ENCODE data around the gene CA12.
"Not testable (repeated sequence)": the region's sequence is repeated elsewhere in the genome, so short reads cannot be mapped to it uniquely, and the experiment has no call there.

The CA12 gene

DNA sequence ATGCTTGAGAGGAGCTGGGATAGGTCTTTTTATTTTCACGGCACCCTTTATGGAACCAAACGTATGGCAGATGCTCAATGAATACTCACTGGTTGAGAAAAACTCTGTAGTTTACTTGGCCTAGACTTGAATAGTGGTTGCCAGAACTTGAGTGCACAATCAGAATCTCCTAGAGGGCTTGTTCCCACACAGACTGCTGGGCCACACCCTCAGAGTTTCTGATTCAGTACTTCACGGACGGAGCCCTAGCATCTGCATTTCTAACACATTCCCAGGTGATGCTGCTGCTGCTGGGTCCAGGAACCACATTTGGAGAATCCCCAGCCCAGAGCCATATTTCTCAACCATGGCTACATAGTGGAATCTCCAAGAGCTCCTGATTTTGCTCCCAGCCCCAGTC is 24.6 kb downstream of the CA12 start:
- no peak for DNase-seq (ENCODE audit: low read depth, low spot score)

DNA sequence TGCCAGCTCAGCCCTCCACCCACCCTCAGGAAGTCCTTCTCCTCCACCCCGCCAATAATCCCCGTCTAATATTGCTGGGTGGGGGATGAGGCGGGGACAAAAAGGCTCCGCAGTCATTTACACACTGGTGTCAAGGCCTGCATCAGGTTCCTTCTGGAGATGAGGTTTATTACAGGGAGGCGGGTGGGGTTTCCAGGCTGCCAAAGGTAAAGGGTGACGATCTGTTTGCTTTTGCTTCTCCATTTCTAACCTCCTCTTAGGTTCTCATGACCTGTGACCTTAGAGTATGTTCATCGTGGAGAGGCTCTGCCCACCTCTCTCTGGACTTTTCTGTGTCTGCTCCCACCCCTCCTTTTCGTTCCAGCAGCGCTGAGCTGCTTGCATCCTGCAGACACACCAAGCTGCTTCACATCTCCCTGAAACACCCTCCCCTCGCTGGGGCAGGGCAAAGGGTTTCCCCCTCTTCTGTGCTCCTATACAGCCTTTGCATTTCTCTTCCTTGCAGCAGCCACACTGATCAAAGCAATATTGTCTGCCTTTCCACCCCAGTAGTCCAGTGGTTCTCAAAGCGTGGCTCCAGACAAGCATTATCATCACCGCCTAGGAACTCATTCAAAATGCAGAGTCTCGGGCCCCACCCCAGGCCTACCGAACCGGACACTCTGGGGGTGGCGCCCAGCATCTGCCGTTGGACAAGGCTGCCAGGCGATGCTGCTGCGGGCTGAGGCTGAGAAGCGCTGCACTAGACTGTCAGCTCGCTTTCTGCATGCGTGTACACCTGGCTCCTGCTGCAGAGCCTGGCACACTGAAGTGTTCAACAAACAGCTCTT is 26.6 kb downstream of the CA12 start:
- no peak for DNase-seq (ENCODE audit: low read depth, low spot score)

DNA sequence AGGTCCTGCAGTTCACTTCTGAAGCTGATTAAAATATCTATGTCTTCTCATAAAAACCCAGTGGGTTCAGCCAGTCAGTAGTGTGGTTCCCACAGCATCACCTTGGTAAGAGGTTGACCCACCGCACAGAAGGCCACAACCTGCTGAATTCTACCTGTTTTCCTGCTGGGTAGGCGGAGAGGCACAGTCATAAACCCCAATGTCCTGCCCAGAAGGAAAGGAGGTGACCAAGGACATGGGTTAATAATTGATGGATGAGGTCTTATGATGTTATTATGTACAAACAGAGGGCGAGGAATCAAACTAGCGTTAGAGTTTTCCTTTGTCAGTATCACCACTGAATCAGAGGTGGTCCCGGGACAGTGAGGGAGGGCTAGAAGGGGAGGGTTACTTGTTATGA is 27.8 kb downstream of the CA12 start:
- DNase-seq (ENCODE audit: low read depth, low spot score) = no peak

DNA sequence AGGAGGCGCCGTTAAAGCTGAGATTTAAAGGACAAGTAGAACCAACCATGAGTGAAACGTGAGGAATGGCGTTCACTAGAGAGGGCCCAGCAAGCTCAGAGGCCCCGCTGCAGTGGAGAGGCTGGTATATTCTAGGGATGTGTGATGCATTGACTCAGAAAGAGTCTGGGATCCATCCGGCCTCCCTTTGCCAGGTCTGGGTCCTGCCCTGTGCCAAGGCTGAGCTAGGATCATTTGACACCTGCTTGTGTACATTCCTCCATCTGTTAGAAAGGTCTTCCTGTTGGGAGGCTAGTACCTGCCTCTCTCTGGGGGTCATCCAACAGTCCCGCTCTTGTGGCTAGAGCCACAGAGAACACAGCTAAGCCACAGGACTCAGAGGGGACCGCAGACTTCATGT is 28.4 kb downstream of the CA12 start:
- DNase-seq (ENCODE audit: low read depth, low spot score) = no peak

DNA sequence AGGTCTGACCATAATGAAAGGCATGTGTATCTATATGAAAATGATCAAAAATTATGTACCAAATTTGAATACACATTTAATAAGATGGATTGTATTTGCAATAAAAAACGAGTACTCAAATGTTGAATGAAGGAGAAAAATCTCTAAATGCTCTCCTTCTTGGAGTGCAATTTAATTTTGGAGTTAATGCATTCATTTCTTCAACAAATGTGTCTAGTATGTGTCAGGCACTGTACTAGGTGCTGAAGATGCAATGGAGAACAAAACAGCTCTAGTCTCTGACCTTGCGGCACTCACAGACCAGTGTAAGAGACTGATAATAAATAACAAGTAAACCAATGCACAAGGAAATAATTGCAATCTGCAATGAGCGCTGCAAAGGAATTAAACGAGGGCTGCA is 28.8 kb downstream of the CA12 start:
- DNase-seq (ENCODE audit: low read depth, low spot score) = no peak

DNA sequence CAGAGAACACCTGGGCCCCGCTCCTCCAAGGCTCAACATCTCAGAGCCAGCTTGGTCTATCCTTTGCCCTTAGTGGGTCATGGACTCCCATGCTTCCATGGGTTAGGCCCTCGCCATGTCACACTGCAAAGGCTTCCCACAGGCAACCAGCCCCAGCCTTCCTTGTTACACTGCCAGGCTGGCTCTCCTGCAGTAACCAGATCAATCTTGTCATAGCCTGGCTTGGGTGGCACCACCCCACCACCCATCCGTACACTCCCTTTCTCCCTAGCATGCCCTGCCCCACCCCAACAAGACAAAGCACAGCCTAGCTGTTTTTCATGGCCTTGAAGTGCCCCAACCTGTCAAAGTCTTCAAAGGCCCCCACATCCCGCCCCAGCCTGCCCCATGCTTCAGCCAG is 30.5 kb downstream of the CA12 start:
- no peak for DNase-seq (ENCODE audit: low read depth, low spot score)

DNA sequence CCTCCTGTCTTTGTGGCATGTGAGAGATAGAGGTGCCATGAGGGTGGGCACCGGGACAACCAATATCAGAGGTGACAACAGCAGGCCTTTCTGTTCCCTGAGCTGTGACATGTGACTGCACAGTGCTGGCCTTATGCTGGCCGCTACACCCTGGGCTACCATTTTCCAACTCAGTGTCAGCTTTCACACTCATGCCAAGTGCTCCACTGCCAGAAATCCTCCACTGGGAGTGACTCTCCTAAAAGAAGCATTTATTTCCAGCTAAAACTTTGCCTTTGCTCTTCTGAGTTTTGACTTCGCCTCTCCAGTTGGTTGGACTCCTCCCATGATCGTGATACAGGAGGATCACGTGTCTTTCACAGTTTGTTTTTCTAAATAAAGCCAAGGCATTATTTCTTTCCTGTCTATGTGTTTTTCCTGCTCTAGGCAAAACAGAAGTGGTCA is 31.4 kb downstream of the CA12 start:
- DNase-seq (ENCODE audit: low read depth, low spot score) = no peak

DNA sequence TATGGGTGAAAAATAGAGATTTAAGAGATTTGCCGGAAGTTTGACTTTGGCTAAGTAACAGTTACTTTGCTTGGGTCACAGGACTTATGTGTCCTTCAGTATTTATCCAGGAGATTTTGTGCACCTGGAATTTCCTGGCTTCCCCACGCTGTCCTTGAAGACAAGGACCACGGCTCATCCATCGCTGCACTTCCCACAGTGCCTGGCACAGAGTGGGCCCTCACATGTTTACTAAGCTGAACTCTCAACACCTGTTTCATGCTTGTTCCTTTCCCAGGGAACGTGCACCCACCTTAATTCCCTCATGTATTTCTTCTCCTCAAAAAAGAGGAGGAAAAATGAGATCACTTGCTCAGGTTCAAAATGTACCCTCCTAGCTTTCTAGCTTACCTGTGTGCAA is 32.0 kb downstream of the CA12 start:
- DNase-seq (ENCODE audit: low read depth, low spot score) = no peak

DNA sequence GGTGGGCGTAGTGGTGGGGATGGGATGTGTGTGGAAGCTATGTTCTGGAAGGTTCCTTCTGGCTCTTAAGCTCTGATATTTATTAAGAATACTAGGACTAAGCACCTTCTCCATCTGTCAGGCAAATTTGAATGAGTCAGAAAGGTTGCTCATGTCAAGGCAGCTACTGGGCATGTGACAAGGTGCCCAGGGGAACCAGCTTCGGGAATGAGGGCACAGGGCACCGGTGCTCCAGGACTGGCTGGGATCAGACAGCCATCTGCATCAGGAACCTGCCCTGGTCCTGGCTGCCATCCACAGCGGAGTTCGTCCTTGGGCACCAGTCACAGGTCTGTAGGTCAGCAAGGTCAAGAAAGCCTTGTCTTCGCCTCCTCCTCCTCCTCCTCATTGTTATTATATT is 32.5 kb downstream of the CA12 start:
- no peak for DNase-seq (ENCODE audit: low read depth, low spot score)

DNA sequence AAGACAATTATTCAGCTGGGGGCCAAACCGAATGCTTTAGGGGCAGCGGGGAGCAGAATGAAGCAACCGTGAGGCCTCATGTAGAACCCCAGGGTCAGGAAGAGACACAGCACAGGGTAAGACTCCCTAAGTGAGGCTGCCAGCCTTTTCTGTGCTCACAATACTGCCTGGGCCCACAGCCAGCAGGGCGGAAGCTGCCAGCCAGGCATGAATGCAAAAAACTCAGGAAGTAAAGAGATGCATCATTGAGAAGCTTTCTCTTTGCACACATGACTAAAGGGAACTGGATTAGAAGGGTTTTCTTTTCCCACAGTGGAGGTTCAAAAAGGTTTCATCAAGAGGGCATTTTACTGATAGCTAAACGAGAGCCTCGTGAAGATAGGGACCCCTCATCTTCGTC is 33.3 kb downstream of the CA12 start:
- peak; percentile 88 for DNase-seq (ENCODE audit: low read depth, low spot score)

DNA sequence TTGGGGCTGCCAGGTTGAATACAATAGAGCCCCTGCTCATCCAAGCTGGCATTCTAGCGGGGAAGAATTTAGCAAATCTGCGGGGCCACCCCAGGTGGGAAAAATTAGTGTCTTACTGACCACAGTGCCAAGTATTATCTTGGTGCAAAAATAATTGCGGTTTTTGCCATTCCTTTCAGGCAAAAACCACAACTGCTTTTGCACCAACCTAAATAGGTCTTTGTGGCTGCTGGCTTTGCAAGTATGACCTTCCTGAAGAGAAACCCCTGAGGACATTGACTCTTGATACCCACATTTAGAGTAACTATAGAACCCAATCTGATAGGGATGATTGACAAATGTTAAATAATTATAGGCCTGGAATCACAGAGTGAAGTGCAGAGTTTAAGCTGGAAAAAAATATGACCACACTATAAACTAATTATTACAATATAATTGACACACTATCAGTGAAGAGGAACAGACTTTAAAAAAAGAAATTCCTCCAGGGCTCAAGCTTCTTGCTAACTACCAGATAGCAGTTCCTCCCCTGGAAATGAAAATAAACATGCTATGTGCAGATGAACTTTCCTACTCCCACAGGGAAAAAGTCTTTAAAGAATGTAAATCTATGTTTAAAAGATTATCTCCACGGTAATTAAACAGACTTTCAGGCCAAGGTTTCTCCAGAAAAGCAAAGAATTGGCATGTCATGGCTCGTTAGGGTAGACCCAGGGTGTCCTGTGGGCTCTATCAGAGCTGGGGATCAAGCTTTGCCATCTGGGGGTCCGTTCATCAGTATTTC is 34.4 kb downstream of the CA12 start:
- peak; percentile 50 for DNase-seq (ENCODE audit: low read depth, low spot score)

DNA sequence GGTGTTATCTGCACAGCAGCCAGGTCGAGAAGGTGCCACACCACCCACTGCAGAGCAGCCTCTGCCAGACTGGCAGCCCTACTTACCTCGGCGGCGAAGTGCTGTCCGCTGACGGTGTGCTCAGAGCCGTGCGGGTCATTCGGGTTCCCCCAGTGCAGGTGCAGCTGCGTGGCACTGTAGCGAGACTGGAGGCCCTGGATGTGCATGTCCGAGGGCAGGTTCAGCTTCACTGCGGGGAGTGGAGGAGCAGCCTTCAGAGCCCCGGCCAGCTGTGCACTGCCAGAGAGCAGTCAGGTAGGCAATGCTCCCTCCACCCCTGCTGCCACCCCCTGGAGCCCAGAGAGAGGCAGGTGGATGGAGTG is 36.3 kb downstream of the CA12 start:
- DNase-seq (ENCODE audit: low read depth, low spot score) = no peak

DNA sequence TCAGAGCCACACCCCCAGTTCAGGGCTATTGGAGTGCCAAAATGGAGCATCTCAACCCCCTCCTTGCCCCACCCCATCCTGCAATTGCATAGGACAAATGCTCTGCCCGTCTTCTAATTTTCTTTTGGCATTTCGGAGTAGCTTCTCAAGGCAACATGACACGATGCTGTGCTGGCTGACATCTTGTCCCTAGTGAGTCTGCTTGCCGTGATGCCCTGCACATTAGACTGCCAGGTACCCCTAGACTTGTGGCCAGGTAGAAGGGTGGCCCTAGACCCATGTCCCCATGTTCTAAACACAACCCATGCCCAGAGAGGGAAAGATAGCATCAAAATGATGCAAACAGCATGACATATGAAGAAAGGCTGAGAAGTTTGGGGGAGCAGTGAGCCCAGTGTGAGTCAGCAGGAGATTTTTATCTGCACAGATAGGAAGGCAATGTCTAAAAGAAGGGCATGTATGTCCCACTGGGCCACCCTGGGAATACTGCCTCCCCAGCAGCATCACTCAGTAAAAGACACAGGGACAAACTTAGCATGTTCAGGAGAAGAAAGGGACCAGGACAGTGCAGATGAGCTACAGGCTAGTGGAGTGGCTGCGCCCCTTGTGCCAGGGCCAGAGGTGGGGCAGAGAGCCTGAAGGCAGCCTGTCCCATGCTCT is 36.8 kb downstream of the CA12 start:
- DNase-seq (ENCODE audit: low read depth, low spot score) = no peak

DNA sequence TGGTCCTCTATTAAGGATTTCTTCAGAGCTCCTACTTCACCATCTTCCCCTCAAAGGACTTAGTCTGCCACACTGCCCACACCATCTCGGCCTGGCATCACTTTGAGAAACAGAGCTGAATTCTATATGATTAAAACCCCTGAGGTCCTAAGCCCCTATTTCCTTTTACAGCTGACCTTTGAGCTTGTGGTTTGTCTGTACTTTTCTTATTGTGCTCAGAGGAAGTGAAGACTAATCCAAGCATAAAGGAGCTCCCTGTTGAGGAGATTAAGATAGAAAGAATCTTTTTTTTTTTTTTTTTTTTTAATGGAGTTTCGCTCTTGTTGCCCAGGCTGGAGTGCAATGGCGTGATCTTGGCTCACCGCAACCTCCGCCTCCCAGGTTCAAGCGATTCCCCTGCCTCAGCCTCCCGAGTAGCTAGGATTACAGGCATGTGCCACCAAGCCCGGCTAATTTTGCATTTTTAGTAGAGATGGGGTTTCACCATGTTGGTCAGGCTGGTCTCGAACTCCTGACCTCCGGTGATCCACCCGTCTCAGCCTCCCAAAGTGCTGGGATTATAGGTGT is 38.6 kb downstream of the CA12 start:
- not testable (repeated sequence) for DNase-seq (ENCODE audit: low read depth, low spot score)

DNA sequence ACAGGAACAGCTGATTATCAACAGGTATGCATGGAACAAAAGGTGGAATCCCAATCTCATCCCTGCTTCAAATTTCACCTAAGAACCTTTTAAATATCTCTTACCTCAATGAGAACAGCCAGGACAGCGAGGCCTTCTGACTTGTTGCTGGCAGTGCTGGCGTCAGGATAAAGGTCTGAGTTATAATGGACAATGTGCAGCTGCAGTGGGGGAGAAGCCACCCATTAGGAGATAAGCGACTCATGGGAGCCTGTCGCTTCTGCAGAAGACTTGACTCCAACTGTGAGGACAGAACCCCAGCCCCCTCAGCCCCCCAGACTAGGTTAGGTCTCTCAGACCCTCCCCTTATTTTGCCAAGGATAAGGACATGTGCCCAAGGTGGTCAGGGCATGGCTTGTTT is 39.7 kb downstream of the CA12 start:
- DNase-seq (ENCODE audit: low read depth, low spot score) = no peak

DNA sequence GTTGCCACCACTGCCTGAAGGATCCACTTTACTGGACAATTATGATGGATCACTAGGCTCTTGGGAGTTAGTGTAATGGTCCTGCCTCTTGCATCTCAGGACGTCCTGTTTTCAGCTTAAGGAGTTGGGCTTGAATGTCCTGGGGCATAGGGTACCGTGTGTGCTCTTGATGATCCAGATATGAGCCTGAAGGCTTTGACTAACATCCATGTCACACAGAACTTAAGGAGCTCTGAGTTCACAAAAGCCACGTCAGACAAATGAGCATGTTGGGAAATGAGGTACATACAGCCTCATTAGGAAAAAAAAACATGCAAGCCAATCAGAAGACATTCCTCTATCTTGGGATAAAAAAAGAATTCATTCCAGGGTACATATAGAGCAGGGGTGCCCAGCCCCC is 40.8 kb downstream of the CA12 start:
- DNase-seq (ENCODE audit: low read depth, low spot score) = no peak

DNA sequence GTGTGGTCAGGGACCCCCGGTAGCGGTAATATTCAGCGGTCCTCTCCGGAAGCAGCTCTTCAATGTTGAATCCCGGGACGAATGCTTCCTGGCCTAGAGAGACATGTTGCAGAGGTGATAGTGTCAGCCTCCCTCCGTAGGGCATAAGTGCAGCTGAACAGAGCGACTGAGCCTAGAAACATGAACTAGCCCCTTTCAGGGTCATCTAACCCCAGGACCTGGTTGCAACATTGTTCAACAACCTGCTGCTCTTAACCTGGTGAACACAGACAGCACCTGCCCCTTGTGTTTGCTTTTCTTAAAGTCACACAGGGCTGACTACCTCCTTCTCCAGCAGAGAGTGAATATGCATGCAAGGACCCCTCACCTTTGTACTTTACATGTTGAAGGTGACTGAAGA is 41.3 kb downstream of the CA12 start:
- no peak for DNase-seq (ENCODE audit: low read depth, low spot score)

DNA sequence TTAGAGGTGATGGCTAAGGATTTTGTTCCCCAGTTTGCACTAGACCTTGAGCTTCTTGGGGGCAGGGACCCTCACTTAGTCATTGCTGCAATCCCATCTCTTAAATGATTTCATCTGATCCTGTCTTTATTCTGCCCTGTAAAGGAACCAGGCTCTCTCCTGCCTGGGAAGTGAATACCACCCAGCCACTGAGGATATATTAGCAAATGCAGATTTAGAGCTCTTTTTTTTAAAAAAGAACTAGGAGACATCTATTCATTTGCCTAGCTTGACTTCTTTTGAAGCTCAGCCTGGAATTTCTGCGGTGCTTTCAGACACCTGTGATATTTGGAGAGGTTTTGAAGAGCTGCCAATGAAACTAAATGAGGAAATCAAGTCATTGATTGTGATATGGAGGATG is 41.8 kb downstream of the CA12 start:
- DNase-seq (ENCODE audit: low read depth, low spot score) = no peak

DNA sequence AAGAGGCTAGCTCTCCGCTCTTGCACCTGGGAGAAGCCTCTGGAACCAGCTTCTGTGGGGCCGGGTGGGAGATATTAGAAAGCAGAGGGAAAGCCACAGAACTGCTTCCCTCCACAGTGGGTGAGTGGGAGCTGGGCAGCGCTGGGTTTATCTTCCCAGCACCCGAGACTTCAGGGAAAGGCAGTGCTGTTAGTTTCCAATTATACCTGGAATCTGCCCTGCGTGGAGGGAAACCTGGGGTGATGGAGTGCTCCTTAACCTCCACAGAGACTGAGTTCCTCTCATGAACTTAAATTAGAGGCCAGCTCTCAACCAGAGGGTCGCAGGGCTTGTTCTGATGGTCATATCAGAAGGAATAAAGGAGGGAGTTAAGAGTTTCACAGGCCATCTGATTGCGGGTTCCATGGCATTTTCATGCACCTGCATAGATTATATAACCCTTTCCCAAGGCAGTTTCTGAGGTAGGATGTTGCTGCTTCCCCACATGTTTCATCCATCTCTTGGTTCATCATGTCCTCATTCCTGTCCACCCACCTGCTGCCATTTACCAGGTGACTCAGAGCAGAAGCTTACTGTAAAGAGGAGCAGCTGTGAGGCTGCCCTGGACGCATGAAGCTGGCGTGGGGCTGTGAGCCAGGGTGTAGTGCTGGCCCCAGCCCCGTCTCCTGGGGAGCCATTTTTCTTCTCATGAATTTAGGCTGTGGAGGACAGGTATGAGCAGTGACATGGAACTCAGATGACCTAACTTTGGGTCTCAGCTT is 42.5 kb downstream of the CA12 start:
- no peak for DNase-seq (ENCODE audit: low read depth, low spot score)

DNA sequence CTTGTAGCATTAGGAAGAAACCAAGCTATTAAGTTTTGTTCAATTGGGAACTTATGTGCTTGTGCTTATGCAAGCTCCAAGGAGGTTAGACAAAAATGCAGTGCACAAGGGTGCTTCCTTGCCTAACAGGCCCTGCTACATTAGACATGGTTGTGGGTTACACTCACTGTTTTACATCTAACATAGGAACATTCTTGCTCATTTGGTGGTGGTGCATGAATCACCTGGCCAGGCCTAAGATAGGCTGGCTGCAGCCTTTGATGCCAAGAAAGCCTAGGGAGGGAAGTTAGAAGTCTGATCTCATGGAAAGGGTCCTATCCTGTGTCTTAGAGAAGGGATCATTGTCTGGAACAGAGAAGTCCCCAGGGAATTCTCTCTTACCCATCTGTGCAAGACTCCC is 43.5 kb downstream of the CA12 start:
- DNase-seq (ENCODE audit: low read depth, low spot score) = peak; percentile 84

DNA sequence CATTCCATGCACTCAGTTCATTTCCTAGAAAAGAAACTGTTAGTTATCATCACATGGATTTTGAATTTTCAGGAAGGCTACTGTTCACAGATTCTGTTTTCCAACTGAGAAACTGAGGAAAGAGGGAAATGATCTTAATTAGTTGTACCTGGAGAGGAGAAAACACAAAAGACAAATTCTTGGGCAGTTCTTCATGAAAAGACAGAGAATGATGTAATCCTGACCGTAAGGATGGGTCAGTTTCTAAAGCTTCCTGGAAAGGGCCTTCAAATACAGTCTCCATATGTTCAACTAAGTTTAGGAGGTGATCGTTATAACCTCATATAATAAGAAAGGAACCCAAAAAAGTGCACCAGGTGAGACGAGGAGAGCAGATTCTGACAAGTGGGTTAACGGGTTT is 44.6 kb downstream of the CA12 start:
- DNase-seq (ENCODE audit: low read depth, low spot score) = no peak

All from astrocyte of the hippocampus (primary cell).